ENCODE measurements around the gene VASP.

DNA sequence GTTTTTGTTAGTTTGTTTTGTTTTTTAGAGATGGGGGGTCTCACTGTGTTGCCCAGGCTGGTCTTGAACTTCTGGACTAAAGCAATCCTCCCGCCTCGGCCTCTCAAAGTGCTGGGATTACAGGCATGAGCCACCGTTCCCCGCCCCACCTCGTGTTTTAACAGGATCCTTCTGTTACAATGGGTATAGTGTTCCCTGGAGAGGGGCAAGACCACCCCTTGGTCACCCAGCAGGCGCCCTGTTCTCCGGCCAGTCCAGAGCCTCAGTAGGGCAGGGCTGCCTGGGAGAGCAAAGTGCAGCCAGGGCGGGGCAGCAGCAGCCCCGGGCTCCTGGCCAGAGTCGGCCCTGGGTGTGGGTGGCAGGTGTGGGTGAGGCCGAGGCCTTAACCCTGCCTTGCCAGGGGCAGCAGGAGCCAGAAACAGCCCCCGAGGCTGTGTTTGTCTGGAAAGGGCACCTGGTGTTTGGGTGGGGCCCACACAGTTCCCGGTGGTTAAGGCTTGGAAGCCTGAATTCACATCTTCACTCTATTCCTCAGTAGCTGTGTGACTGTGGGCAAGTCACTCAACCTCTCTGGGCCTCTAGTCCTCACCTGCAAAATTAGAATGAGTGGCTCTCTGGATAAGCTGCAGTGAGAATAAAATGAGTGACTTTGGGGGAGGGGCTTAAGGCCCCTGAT is 7.2 kb downstream of the VASP start:
- TF ChIP-seq, protein P1, sequence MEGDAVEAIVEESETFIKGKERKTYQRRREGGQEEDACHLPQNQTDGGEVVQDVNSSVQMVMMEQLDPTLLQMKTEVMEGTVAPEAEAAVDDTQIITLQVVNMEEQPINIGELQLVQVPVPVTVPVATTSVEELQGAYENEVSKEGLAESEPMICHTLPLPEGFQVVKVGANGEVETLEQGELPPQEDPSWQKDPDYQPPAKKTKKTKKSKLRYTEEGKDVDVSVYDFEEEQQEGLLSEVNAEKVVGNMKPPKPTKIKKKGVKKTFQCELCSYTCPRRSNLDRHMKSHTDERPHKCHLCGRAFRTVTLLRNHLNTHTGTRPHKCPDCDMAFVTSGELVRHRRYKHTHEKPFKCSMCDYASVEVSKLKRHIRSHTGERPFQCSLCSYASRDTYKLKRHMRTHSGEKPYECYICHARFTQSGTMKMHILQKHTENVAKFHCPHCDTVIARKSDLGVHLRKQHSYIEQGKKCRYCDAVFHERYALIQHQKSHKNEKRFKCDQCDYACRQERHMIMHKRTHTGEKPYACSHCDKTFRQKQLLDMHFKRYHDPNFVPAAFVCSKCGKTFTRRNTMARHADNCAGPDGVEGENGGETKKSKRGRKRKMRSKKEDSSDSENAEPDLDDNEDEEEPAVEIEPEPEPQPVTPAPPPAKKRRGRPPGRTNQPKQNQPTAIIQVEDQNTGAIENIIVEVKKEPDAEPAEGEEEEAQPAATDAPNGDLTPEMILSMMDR (conservative IDR thresholded peaks at IDR 0.05; ENCODE audit: low read depth, low read length) = no peak
- no peak for TF ChIP-seq EZH2 (IDR thresholded peaks at IDR 0.05; ENCODE audit: borderline replicate concordance, low read depth, low read length, poor library complexity, severe bottlenecking)

All from A673 (cell line).